GM23248 (cell line): ENCODE measurements around the gene PDE6G. TPM values are rescaled to one million over a fixed set of nuclear protein-coding genes. Genes with fewer than 3 reads are reported as not detected.

Experiments
- DNase-seq: peaks from one replicate; pipeline ENCODE4 v3.0.0-alpha.2; 2015
- H2AFZ ChIP-seq: fragments of 200-600 bp; sonication (generic); 2 replicates; pipeline ENCODE4 v1.6.1; 2016; ENCODE audit warnings: antibody characterized with exemption
- H3F3A ChIP-seq: fragments of 200-600 bp; sonication (generic); 2 replicates; pipeline ENCODE4 v1.6.1; 2016; ENCODE audit warnings: mild to moderate bottlenecking, antibody characterized with exemption, mixed run types; ENCODE audit not compliant: insufficient read depth
- H3K27ac ChIP-seq: fragments of 200-600 bp; sonication (generic); 2 replicates; pipeline ENCODE4 v1.5.1; 2016; ENCODE audit warnings: mild to moderate bottlenecking
- H3K27me3 ChIP-seq: fragments of 200-600 bp; sonication (generic); replicated peaks from 2 replicates; pipeline ENCODE4 v1.6.1; 2016; ENCODE audit warnings: mild to moderate bottlenecking; ENCODE audit not compliant: insufficient read depth
- H3K36me3 ChIP-seq: fragments of 200-600 bp; sonication (generic); 2 replicates; pipeline ENCODE4 v1.6.1; 2016; ENCODE audit warnings: low read depth, mild to moderate bottlenecking
- H3K4me1 ChIP-seq: fragments of 200-600 bp; sonication (generic); 2 replicates; pipeline ENCODE4 v1.6.1; 2016; ENCODE audit warnings: mild to moderate bottlenecking; ENCODE audit not compliant: insufficient read depth
- H3K4me2 ChIP-seq: fragments of 200-600 bp; sonication (generic); one replicate; pipeline ENCODE4 v1.6.1; 2016; ENCODE audit warnings: mild to moderate bottlenecking; ENCODE audit not compliant: unreplicated experiment
- H3K4me3 ChIP-seq: fragments of 200-600 bp; sonication (generic); 2 replicates; pipeline ENCODE4 v1.5.1; 2016; ENCODE audit warnings: mild to moderate bottlenecking
- H3K79me2 ChIP-seq: fragments of 200-600 bp; sonication (generic); 2 replicates; pipeline ENCODE4 v1.6.1; 2016; ENCODE audit warnings: mild to moderate bottlenecking; ENCODE audit not compliant: insufficient read depth
- H3K9ac ChIP-seq: fragments of 200-600 bp; sonication (generic); 2 replicates; pipeline ENCODE4 v1.6.1; 2016; ENCODE audit warnings: mild to moderate bottlenecking
- H3K9me2 ChIP-seq: fragments of 200-600 bp; sonication (generic); 2 replicates; pipeline ENCODE4 v1.6.1; 2016; ENCODE audit warnings: mixed run types, mild to moderate bottlenecking, moderate library complexity; ENCODE audit not compliant: insufficient read depth
- H3K9me3 ChIP-seq: fragments of 200-600 bp; sonication (generic); one replicate; pipeline ENCODE4 v1.6.1; 2017; ENCODE audit warnings: low read depth
- H4K20me1 ChIP-seq: fragments of 200-600 bp; sonication (generic); 2 replicates; pipeline ENCODE4 v1.6.0; 2016; ENCODE audit not compliant: insufficient read depth
- EZH2 ChIP-seq: fragments of 200-600 bp; sonication (generic); IDR thresholded peaks from 2 replicates; pipeline ENCODE4 v1.6.1; 2018; ENCODE audit warnings: antibody characterized with exemption, mild to moderate bottlenecking; ENCODE audit not compliant: insufficient read depth, poor library complexity, severe bottlenecking
- EZH2phosphoT487 ChIP-seq: fragments of 200-600 bp; sonication (generic); IDR thresholded peaks from 2 replicates; pipeline ENCODE4 v1.6.1; 2018; ENCODE audit warnings: antibody characterized with exemption, moderate library complexity, mild to moderate bottlenecking, low read depth; ENCODE audit not compliant: insufficient read depth
- WGBS, 2 experiments: methylation state at CpG; one replicate each; pipeline ENCODE4 v1.1.6; 2015 to 2017; ENCODE audit warnings: low lambda C conversion rate in 2 of 2, low coverage in 1 of 2; ENCODE audit errors: missing lambda C conversion rate in 2 of 2; 5-methylcytosine and 5-hydroxymethylcytosine counted together
- in situ Hi-C: fragments of 300-500 bp; cut with MboI; formaldehyde crosslinking; loops from 2 replicates; pipeline ENCODE4 v1.15.0; 2020
- polyA plus RNA-seq: library from polyadenylated mRNA; unstranded; fragments of >200 nt; fragmentation: Nextera tagmentation; extraction: Ambion mirVana; gene quantifications from 2 replicates; pipeline ENCODE4 v1.2.1, GENCODE V29; 2016
- total RNA-seq: library from RNA; depleted of rRNA; stranded (reverse); fragments of >200 nt; shearing (Covaris generic); gene quantifications from 2 replicates; pipeline ENCODE4 v1.2.3, GENCODE V29; 2014

PDE6G gene
- total and polyA plus RNA-seq, 2 experiments from 2014 or later: not detected

DNA sequence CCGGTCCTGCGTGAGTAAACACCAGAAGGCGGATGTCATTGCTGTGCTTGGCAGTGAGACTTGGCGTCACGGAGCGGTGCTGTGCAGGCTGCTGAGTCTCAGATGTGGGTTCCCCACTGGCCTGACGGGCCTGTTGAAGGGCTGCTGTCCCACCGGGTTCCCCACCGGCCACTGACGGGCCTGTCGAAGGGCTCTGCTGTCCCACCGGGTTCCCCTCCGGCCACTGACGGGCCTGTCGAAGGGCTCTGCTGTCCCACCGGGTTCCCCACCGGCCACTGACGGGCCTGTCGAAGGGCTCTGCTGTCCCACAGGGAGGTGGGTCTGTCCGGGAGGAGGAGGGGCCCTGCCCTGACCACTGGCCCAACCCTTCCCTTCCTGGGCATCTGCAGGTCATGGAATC lies 30.3 kb upstream of the PDE6G start:
- no peaks in the 10 kb centered on the region for H3K9me3 ChIP-seq
- peaks cover 23% of the 10 kb centered on the region for H3K4me1 ChIP-seq
- H3K4me3 ChIP-seq: no peak overlapping the region
- H3K79me2 ChIP-seq: peaks cover 92% of the 10 kb centered on the region
- DNase-seq: no peak
- TF ChIP-seq EZH2: no peak
- no peak for TF ChIP-seq EZH2phosphoT487
- H4K20me1 ChIP-seq: peaks cover 6% of the 10 kb centered on the region; the same call in 1 of the 2 replicates
- H3K4me2 ChIP-seq: no peak overlapping the region
- no peak overlapping the region for H3K27ac ChIP-seq
- in situ Hi-C loops: no loop called here
- peaks cover 7% of the 10 kb centered on the region for H3F3A ChIP-seq
- WGBS, 2 experiments: 91 to 94% methylated on average over 17 to 20 of the region's 20 CpGs
- peaks cover 30% of the 10 kb centered on the region for H3K36me3 ChIP-seq
- H3K9ac ChIP-seq: 0 out of 2 replicates have a peak overlapping the region, but pooled peaks have one; percentile 93
- no peak overlapping the region for H2AFZ ChIP-seq
- H3K9me2 ChIP-seq: no peaks in the 10 kb centered on the region
- no peaks in the 10 kb centered on the region for H3K27me3 ChIP-seq

DNA sequence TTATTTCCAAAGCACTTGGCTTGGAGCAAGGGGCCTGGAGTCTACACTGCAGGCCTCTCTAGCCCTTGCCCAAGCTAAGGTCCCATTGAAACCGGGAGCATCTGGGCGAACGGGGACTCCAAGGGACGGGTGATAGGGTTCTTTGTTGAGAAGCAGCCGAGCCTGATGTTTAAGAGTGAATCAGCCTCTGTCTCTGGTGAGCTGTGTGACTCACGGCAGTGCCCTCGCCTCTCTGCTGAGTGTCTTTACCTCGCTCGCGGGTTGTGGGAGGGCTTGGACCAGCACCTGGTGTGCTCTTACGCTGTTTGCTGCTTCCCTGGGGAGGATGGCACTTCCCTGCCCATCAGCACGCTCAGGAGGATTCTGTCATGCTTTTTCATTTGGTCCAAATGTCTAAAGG lies 28.8 kb upstream of the PDE6G start:
- Histone ChIP-seq H3K27ac (peak overlapping the region; percentile 96), H3K9ac (peak overlapping the region; percentile 93), H3K4me3 (peak overlapping the region; percentile 86), H4K20me1 (peaks cover 6% of the 10 kb centered on the region; the same call in 1 of the 2 replicates), H3K9me3 (no peaks in the 10 kb centered on the region), H3K79me2 (peaks cover 92% of the 10 kb centered on the region), H3K9me2 (no peaks in the 10 kb centered on the region), H3K36me3 (peaks cover 27% of the 10 kb centered on the region), H3K27me3 (no peaks in the 10 kb centered on the region), H3K4me2 (peak overlapping the region; percentile 88), H2AFZ (no peak overlapping the region), H3K4me1 (peaks cover 23% of the 10 kb centered on the region), H3F3A (peaks cover 7% of the 10 kb centered on the region)
- no peak for TF ChIP-seq EZH2phosphoT487
- no peak for TF ChIP-seq EZH2
- in situ Hi-C loops: no loop called here
- 12 to 13% methylated on average over 12 of the region's 12 CpGs for WGBS, 2 experiments
- peak; percentile 96 for DNase-seq

- Histone ChIP-seq H3K36me3 (peaks cover 27% of the 10 kb centered on the region), H4K20me1 (peaks cover 6% of the 10 kb centered on the region; the same call in 1 of the 2 replicates), H3K4me3 (peak overlapping the region; percentile 86), H3K4me1 (peaks cover 23% of the 10 kb centered on the region), H3K4me2 (peak overlapping the region; percentile 88), H3K9ac (peak overlapping the region; percentile 93), H2AFZ (no peak overlapping the region), H3K27me3 (no peaks in the 10 kb centered on the region), H3K79me2 (peaks cover 92% of the 10 kb centered on the region), H3K9me2 (no peaks in the 10 kb centered on the region), H3K9me3 (no peaks in the 10 kb centered on the region), H3F3A (peaks cover 7% of the 10 kb centered on the region), H3K27ac (peak overlapping the region; percentile 96)
- in situ Hi-C loops: no loop called here
- no peak for TF ChIP-seq EZH2phosphoT487
- TF ChIP-seq EZH2: no peak
- DNase-seq: no peak
- WGBS, 2 experiments: 1 to 2% methylated on average over 16 of the region's 16 CpGs
Observed at GRCh38 chr17:81684442-81684911, 28.1 kb upstream of the PDE6G start.

DNA sequence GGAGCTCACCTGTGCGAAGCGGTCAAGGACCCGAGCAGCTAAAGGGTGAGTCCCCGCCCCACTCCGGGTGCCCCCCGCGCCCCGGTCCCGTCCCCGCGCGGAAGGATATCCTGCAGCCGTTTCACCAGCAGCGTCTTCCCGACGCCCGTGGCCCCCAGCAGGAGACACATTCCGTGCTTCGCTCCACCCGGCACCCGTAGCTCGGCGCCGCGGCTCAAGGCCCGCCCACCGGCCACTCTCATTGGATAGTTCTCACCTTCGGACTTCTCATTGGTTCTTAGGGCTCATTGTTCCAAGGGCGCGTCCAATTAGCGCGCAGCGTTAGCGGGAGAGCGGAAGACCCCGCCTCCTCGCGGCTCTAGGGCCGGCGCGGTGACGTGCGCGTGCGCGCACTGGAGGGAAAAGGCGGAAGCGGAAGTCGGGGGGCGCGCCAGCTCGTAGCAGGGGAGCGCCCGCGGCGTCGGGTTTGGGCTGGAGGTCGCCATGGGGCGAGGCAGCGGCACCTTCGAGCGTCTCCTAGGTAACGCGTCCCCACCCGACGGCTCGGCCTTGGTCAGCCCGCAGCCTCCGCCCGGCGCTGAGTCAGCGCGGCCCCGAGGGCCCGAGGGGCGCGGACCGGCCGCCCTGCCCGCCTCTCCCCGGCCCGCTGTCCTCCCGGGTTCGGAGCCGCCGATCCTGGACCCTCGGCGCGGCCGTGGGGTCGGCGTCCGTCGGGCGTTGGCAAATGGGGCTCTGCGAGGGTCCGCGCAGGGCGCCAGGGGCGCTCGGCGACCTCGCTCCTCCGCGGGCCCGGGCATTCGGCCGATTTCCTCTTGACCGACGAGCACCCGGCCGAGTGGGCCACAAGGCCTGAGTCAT lies 27.5 kb upstream of the PDE6G start, which contains the start of the genes ARL16 and HGS:
TSS of gene ARL16 (minus strand) at position 214 of the 858 bp plus-strand sequence. CDS start at position 170, 44 bp downstream.
TSS of gene HGS (plus strand) at position 428 of the 858 bp plus-strand sequence. CDS start at position 484, 56 bp downstream.
- Histone ChIP-seq H3K4me1 (peaks cover 23% of the 10 kb centered on the region), H3K79me2 (peaks cover 92% of the 10 kb centered on the region), H3K27ac (peak within 1 kb of the TSS; percentile 96), H2AFZ (peak within 1 kb of the TSS; percentile 68), H3K4me3 (peak within 1 kb of the TSS; percentile 86), H3K9me3 (no peaks in the 10 kb centered on the region), H3F3A (peaks cover 7% of the 10 kb centered on the region), H4K20me1 (peaks cover 6% of the 10 kb centered on the region; the same call in 1 of the 2 replicates), H3K36me3 (peaks cover 23% of the 10 kb centered on the region), H3K4me2 (peak within 1 kb of the TSS; percentile 88), H3K27me3 (no peaks in the 10 kb centered on the region), H3K9me2 (no peaks in the 10 kb centered on the region), H3K9ac (peak within 1 kb of the TSS; percentile 93)
- in situ Hi-C loops: no loop called here
- 0 to 1% methylated on average over 90 to 112 of the region's 112 CpGs for WGBS, 2 experiments
- TF ChIP-seq EZH2phosphoT487: no peak
- TF ChIP-seq EZH2: no peak
- peak; percentile 100 for DNase-seq
